ENCODE data around the gene MYH14.

GRCh38 chr19:50313812-50314536 lies 110.6 kb downstream of the MYH14 start:
- TF ChIP-seq SAP130 (CRISPR knock-in tag; IDR thresholded peaks at IDR 0.05; ENCODE audit: low read depth) (no peak), SMC3 (IDR thresholded peaks at IDR 0.05; ENCODE audit: low read length) (no peak)
- TF ChIP-seq, protein P1, sequence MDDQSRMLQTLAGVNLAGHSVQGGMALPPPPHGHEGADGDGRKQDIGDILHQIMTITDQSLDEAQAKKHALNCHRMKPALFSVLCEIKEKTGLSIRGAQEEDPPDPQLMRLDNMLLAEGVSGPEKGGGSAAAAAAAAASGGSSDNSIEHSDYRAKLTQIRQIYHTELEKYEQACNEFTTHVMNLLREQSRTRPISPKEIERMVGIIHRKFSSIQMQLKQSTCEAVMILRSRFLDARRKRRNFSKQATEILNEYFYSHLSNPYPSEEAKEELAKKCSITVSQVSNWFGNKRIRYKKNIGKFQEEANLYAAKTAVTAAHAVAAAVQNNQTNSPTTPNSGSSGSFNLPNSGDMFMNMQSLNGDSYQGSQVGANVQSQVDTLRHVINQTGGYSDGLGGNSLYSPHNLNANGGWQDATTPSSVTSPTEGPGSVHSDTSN (CRISPR knock-in tag; IDR thresholded peaks at IDR 0.05; ENCODE audit: borderline replicate concordance) = no peak
